Activated naive CD4-positive, alpha-beta T cell treated with Interleukin-2 at 50 U/mL for 16 hours (primary cell): ENCODE results near the gene ZNF287.
"Not testable (repeated sequence)": the region's sequence is repeated elsewhere in the genome, so short reads cannot be mapped to it uniquely, and the experiment has no call there.

Experiments used
- DNase-seq: peaks from one replicate; pipeline ENCODE4 v3.0.0-alpha.2; 2020

Gene ZNF287

GRCh38 chr17:16568541-16569357 is at the start of gene ZNF287:
Gene ZNF287 (minus strand): TSS chr17:16569204. CDS start chr17:16567731, 1,473 bp downstream.
- peak; percentile 94 for DNase-seq

DNA sequence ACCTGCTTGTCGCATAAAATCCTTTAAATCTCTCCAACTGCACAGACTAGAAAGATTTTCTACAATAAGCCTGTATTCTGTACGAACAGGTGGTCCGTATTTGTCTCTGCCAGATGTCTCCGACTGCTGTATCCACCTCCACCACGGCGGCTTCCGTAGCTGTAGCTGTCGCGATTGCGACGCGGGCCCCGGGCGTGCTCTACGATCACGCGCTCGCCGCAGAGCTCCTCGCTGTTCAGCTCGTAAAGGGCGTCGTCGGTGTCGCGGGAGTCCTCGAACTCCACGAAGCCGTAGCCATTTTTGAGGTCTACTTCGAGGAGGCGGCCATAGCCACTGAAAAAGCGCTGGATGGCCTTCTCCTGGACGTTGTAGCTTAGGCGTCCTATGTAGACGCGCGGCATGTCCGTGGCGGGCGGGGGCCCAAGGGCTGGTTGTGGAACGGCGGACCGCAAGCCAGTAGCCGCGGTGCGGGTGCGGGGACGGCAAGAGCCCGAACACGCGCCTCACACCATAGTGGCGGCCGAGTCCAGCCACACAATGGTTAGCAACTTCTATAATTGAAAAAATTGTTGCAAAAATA is 48.6 kb upstream of the ZNF287 start:
- DNase-seq: no peak

DNA sequence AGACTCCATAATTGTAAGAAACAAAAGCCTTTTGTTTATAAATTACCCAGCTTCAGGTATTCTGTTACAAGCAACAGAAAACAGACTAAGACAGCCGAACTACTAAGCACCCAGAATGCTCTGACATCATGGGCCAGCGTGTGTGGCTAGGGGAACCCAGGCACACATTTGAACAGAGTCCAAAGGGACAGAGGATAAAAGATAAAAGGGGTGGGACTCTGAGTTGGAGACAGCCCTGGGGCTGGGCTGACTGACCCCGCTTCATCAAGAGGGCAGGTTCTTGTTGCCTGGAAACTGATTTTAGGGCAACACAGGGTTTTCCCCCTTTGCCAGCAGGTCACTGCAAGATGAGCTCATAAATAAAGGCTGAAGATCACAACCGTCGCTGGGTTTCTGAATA is 30.5 kb upstream of the ZNF287 start:
- DNase-seq: no peak

GRCh38 chr17:16593356-16594102 is 24.5 kb upstream of the ZNF287 start:
- DNase-seq: no peak

DNA sequence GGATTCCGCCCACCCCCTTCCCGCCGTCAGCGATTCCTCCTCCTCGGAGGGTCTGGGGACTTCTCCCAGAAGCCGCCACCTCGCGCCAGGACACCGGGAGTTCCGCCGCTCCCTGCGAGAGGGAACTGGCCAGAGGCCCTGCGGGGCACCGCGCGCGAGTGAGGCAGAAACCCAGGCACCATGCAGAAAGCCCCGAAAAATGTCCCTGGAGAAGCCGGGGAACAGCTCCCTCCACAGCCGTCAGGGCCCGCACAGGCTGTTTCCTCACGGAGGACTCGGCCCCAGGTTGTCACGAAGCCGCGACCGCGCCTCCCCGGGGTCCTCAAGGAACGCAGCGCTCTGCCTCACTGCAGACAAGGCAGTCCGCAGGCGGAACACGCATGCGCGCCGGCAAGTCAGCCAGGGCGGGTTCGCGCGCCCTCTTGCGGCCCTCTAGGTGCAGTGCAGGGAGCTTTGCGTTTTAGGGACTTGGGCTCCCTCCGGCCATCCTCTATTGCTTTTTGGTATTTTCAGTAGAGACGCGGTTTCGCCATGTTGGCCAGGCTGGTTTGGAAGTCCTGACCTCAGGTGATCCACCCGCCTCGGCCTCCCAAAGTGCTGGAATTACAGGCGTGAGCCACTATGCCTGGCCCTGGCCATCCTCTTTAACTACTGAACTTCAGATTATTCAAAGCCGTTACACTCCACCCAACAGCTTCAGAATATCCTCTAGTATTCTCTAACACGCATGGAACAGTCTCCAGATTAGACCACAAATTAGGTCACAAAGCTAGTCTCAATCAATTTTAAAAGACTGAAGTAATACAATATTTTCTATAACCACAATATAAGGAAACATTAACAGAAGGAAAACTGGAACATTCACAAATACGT is 20.3 kb upstream of the ZNF287 start:
- peak; percentile 92 for DNase-seq

GRCh38 chr17:16585796-16586195 is 16.8 kb upstream of the ZNF287 start:
- no peak for DNase-seq

DNA sequence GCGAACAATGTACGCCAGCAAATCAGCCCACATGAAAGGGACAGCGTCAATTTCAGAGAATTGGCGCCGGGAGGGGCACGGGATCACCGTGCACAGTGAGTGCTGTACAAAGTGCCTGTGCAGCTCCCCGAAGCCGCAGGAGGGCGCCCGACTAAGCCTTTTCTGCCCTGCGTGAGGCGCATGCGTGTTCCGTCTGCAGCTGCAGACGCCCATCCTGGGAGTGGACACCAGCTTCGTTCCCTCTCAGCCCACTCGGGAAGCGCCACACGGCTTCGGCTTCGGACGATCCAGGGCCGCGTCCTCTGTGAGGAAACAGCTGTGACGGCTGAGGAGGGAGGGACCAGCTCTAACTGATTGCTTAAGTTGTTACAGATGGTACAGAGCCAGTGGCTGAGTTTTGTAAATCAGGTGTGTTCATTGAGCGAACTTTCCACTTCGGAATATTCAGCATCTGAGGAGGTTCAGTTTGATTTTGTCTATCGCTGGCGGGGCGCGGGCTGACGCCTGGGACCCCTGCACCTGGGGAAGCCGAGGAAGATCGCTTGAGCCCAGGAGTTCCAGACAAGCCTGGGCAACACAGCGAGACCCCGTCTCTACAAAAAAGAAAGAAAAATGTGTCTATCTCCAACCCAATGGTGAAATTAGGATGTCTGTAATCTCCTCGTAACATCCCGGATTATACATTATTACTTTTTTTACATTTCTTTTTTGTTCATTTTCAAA is 15.4 kb upstream of the ZNF287 start:
- DNase-seq: peak; percentile 93

- peak; percentile 6 for DNase-seq
These were observed 14.8 kb upstream of the ZNF287 start for GRCh38 chr17:16583781-16584180.

DNA sequence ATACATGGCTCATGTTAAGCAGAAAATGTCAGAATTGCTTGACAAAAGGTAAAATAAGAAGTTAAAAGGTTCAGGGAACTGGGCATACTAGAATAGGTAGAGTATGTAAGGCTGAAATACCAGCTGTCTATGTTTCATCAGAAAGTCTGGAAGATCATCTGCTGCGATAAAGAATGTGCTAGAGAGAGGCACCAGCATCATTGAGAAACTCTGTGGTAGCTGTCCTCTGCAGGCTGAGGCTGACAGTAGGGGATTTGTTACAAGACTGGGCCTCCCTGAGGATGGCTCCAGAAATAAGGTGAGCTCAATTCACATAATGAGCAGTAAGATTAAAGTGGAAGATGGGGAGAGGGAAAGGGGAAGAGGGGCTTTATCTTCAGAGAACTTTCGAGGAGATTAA is 4.5 kb upstream of the ZNF287 start:
- DNase-seq: no peak

- DNase-seq: no peak
These were observed 331 bp upstream of the ZNF287 start for GRCh38 chr17:16569358-16569712.

DNA sequence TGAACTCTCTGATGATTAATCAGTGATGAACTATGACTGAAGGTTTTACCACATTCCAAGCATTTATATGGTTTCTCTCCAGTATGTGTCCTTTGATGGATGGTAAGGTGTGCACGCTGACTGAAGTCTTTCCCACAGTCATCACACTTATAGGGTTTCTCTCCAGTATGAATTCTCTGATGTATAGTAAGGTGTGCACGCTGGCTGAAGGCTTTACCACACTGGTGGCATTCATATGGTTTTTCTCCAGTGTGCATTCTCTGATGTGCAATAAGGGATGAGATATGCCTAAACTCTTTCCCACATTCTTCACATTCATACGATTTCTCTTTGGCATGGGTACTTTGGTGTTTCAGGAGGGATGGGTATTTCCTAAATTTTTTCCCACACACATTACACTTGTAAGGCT is 16.4 kb downstream of the ZNF287 start:
- no peak for DNase-seq

GRCh38 chr17:16551878-16552636 is 16.9 kb downstream of the ZNF287 start:
- DNase-seq: no peak

DNA sequence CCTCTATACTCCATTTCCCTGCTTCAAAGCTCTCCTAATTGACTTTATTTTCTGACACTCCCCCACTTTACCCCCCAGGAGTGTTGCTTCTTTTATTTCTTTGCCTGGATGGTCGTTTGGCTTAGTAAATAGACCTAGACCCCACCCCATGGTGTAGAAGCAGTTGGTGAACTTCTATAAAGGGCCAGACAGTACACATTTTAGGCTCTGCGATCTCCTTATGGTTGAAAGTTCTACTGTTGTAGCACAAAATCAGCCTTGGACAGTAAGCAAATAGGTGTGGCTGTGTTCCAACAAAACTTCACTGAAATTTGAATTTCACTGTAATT is 31.9 kb downstream of the ZNF287 start:
- no peak for DNase-seq

DNA sequence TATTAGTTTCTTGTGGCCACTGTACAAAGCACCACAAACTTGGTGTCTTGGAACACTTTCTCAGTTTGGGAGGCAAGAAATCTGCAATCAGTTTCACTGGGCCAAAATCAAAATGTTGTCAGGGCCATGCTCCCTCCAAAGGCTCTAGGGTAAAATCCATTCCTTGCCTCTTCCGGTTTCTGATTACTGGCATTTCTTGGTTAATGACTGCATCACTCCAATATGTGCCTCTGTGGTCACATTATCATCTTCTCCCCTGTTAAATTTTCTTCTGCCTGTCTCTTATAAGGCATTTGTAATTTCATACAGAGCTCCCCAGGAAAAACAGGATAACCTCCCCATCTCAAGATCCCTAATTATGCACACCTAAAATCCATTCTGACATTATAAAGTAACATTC is 34.8 kb downstream of the ZNF287 start:
- no peak for DNase-seq

DNA sequence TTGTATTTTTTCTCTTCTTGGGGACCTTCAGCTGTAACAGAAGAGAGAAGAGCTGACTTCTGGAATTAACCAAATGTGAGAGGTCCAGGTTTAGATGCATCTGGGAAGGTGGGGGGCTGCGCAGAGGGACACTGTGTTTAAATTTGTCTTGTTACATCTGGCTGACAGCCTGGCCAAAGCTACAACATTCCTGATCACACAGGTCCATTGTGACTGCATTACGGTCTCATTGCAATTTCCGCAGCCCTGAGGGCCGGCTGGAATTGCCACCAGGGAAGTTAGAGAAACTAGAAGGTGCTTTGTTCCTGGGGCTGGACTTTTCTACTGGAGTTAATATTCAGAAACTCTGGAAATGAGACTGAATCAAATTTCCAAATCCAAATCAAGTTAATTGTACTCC is 39.1 kb downstream of the ZNF287 start:
- no peak for DNase-seq

GRCh38 chr17:16527298-16527697 is 41.7 kb downstream of the ZNF287 start:
- DNase-seq: no peak

GRCh38 chr17:16525556-16525955 is 43.4 kb downstream of the ZNF287 start:
- DNase-seq: not testable (repeated sequence)

DNA sequence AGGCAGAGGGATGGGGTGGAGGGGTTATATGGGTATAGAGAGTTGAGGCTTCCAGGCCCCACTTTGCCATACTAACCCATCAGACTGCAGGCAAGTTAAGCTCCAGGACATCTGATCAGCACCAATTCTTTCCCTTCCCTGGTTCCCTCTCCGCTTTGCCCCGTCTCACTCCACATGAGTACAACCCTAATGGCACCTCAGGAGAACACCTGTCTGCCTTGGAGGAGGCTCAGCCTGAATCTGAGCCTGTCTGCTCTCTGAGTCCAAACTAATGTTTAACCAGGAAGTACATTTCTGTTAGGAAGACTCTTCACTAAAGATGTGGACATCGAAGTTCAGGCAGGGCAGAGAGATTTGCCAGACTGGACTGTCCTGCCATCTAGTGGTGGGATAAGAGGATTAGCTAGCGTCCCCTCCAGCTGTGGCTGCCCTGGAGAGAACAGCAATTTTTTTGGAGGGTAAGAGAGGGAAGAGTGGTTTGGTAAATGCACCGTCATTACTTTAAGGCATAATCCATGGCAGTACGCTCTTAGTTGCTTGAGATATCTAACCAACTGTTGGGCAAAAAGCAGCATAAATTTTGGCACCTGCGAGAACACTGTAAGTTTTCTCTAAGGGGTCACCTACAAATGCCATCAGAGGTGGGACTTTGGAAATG is 47.8 kb downstream of the ZNF287 start:
- DNase-seq: peak; percentile 66

- DNase-seq: no peak
These were observed 50.0 kb downstream of the ZNF287 start for GRCh38 chr17:16519021-16519420.

GRCh38 chr17:16517477-16517876 is 51.5 kb downstream of the ZNF287 start:
- no peak for DNase-seq

GRCh38 chr17:16516594-16517051 is 52.4 kb downstream of the ZNF287 start:
- DNase-seq: no peak
